Stomach (tissue), 19 donors: ENCODE measurements around the gene CBFA2T3. TPM values are rescaled to one million over a fixed set of nuclear protein-coding genes. Genes with fewer than 3 reads are reported as not detected.

Source experiments
- DNase-seq, 2 donors: peaks; one replicate each; pipeline versions ENCODE4 v3.0.0 to v3.0.0-alpha.2; 2013 to 2019
- H3K27ac ChIP-seq, 5 donors: fragments of 200-600 bp in 4 of 5; sonication (generic) in 4 of 5; one replicate each; pipeline ENCODE4 v1.5.1; 2013 to 2019; ENCODE audit warnings: mild to moderate bottlenecking in 1 of 5, moderate library complexity in 1 of 5
- H3K27me3 ChIP-seq, 3 donors: fragments of 200-600 bp; sonication (generic); one replicate each; pipeline ENCODE4 v1.5.1; 2017 to 2019; ENCODE audit warnings: mixed run types in 1 of 3
- H3K36me3 ChIP-seq, 4 donors: fragments of 200-600 bp; sonication (generic); 1 replicate in 3 of 4; 2 replicates in 1 of 4; pipeline ENCODE4 v1.5.1; 2016 to 2019
- H3K4me1 ChIP-seq, 4 donors: fragments of 200-600 bp; sonication (generic); one replicate each; pipeline ENCODE4 v1.5.1; 2016 to 2019
- H3K4me3 ChIP-seq, 4 donors: fragments of 200-600 bp; sonication (generic) in 3 of 4; one replicate each; pipeline ENCODE4 v1.5.1; 2016 to 2019; ENCODE audit warnings: mild to moderate bottlenecking in 1 of 4
- H3K9me3 ChIP-seq, 4 donors: fragments of 200-600 bp; sonication (generic); one replicate each; pipeline ENCODE4 v1.5.1; 2016 to 2019
- EP300 ChIP-seq: sonication (generic); formaldehyde crosslinking; IDR thresholded peaks from one replicate; pipeline ENCODE4 v1.6.1; 2017; ENCODE audit warnings: antibody characterized with exemption
- POLR2A ChIP-seq, 4 donors: fragments of 450-650 bp; IDR thresholded peaks; one replicate each; pipeline ENCODE4 v1.6.1; 2016; ENCODE audit warnings: antibody characterized with exemption in 4 of 4, control low read depth in 2 of 4, mild to moderate bottlenecking in 1 of 4, moderate library complexity in 1 of 4
- POLR2AphosphoS5 ChIP-seq, 3 donors: sonication (generic); formaldehyde crosslinking; IDR thresholded peaks; one replicate each; pipeline ENCODE4 v1.6.1; 2016; ENCODE audit warnings: antibody characterized with exemption in 3 of 3
- WGBS, 5 donors: extraction: QIAGEN DNeasy Blood & Tissue Kit in 3 of 5; methylation state at CpG; one replicate each; pipeline versions ENCODE4 v1.1.5 to v1.1.7; 2013 to 2018; 5-methylcytosine and 5-hydroxymethylcytosine counted together
- intact Hi-C: fragments of 100-400 bp; cut with DNase I; formaldehyde crosslinking; loops from one replicate; pipeline ENCODE4 v1.15.1; 2023; ENCODE audit warnings: low total_unique reads
- long read RNA-seq, 10 donors: transcript quantifications; one replicate each; lab custom pipeline, GENCODE V29; 2026
- polyA plus RNA-seq, 3 donors: library from polyadenylated mRNA; stranded (reverse); fragments of 200-250 nt; gene quantifications; one replicate each; pipeline ENCODE4 v1.2.3, GENCODE V29; 2013
- total RNA-seq, 5 donors: library from RNA; depleted of rRNA; stranded (reverse); fragments of >200 nt; gene quantifications; one replicate each; pipeline versions ENCODE4 v1.1.0 to v1.2.3, GENCODE V29; 2014 to 2016
- TF ChIP-seq, protein P1 (sequence below), 7 experiments: fragments of 450-650 bp in 4 of 7; fragments of 200-600 bp in 3 of 7; sonication (generic) in 3 of 7; IDR thresholded peaks; one replicate each; pipeline ENCODE4 v1.5.1; 2016 to 2019; ENCODE audit warnings: antibody characterized with exemption in 7 of 7, control low read depth in 2 of 7, mild to moderate bottlenecking in 1 of 7
- donor health status: healthy with polysubstance abuse.
- donor health status: Bipolar disorder and iron deficiency.
- donor health status: healthy.

The CBFA2T3 gene
- 10 to 100 TPM in 1 of 5 donors, 1 to 10 TPM in 2, under 1 TPM in 2; 0.58 to 57.6 (median 3.5) TPM for total RNA-seq
- 1 to 10 TPM; 1.6 to 2.8 (median 2.1) TPM for polyA plus RNA-seq
- long read RNA-seq, donor 1 = 0 reads
- long read RNA-seq, donor 2, full-length matches to known transcripts = 3 of 3 reads
- long read RNA-seq, donor 2, partial matches to known transcripts = 0 of 3 reads
- long read RNA-seq, donor 2, other reads (novel, unspliced or antisense) = 0 of 3 reads
- long read RNA-seq, donor 3 = 0 reads
- long read RNA-seq, donor 4 = 0 reads
- long read RNA-seq, donor 5 = 0 reads
- long read RNA-seq, donor 6, full-length matches to known transcripts = 2 of 2 reads
- long read RNA-seq, donor 6, partial matches to known transcripts = 0 of 2 reads
- long read RNA-seq, donor 6, other reads (novel, unspliced or antisense) = 0 of 2 reads
- long read RNA-seq, donor 7 = 0 reads
- long read RNA-seq, donor 8 = 0 reads
- long read RNA-seq, donor 9, partial matches to known transcripts = 7 of 8 reads
- long read RNA-seq, donor 9, other reads (novel, unspliced or antisense) = 0 of 8 reads
- long read RNA-seq, donor 10 = 0 reads

DNA sequence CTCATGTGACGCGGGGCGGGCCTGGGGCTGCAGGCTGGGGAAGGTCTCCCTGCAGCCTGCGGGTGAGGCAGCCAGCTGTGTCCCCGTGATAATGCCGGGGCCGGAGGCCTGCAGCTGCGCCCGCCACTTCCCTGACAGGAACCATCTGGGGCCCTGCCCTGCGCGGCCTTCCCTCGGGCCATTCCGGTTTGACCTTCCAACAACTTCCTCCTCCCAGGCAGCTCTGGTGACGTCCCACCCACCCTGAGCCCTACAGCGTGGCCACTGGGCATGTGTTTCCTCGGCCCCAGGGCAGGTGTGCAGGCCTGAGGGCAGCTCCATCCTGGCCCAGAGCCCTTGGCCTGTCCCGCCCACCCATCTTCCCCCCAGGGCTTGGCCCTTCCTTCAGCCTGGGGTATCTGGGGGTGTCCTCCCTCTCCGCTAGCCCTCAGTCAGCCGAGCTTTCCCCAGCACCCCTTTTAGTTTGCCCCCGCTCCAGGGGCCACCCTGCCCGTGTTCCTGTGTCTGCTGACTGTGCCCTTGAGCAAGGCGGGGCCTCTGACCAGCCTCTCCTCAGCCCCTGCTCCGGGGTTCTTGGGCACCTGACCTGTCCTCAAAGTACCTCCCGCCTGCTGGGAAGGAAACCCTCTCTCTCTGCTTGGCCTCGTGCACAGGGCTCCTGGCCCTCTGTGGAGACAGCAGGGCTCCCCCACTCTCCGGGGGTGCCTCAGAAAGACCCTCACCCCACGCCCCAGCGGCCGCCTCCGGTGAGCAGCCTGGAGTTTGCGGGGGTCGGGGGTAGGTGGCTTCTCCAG, at the start of gene CBFA2T3:
TSS of gene CBFA2T3 (minus strand) at position 190 of the 794 bp plus-strand sequence. CDS start 400 bp downstream, outside the sequence.
- H3K4me3 ChIP-seq = peak within 1 kb of the TSS; percentile 13 to 39 (median 24)
- TF ChIP-seq, protein P1, sequence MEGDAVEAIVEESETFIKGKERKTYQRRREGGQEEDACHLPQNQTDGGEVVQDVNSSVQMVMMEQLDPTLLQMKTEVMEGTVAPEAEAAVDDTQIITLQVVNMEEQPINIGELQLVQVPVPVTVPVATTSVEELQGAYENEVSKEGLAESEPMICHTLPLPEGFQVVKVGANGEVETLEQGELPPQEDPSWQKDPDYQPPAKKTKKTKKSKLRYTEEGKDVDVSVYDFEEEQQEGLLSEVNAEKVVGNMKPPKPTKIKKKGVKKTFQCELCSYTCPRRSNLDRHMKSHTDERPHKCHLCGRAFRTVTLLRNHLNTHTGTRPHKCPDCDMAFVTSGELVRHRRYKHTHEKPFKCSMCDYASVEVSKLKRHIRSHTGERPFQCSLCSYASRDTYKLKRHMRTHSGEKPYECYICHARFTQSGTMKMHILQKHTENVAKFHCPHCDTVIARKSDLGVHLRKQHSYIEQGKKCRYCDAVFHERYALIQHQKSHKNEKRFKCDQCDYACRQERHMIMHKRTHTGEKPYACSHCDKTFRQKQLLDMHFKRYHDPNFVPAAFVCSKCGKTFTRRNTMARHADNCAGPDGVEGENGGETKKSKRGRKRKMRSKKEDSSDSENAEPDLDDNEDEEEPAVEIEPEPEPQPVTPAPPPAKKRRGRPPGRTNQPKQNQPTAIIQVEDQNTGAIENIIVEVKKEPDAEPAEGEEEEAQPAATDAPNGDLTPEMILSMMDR (IDR thresholded peaks at IDR 0.05) = no peak
- TF ChIP-seq POLR2AphosphoS5 (IDR thresholded peaks at IDR 0.05) = peak in 2 of 3 donors; percentile 53 to 54
- H3K4me1 ChIP-seq = peaks cover 0 to 34% (median 19%) of the 10 kb centered on the region in 4 donors
- 35 to 45% (median 41%) methylated on average over 22 to 32 of the region's 32 CpGs for WGBS, 5 donors
- H3K27me3 ChIP-seq = peaks cover 0 to 79% (median 23%) of the 10 kb centered on the region in 3 donors
- peak; percentile 56 to 86 for DNase-seq
- H3K9me3 ChIP-seq = no peaks in the 10 kb centered on the region
- H3K27ac ChIP-seq = peak within 1 kb of the TSS in 4 of 5 donors; percentile 2 to 53 (median 48)
- no peaks in the 10 kb centered on the region for H3K36me3 ChIP-seq
- intact Hi-C loops = no loop called here

- DNase-seq = no peak
- Histone ChIP-seq H3K27me3 (peaks cover 0 to 44% (median 16%) of the 10 kb centered on the region in 3 donors), H3K36me3 (no peaks in the 10 kb centered on the region), H3K4me1 (no peaks in the 10 kb centered on the region), H3K27ac (no peak overlapping the region), H3K4me3 (no peak overlapping the region), H3K9me3 (peaks cover 0 to 24% (median 19%) of the 10 kb centered on the region in 4 donors)
- TF ChIP-seq, protein P1 (IDR thresholded peaks at IDR 0.05) = no peak
- no peak for TF ChIP-seq POLR2A (IDR thresholded peaks at IDR 0.05)
- TF ChIP-seq EP300 = no peak
- TF ChIP-seq POLR2AphosphoS5 (IDR thresholded peaks at IDR 0.05) = no peak
- 61 to 68% (median 66%) methylated on average over 5 of the region's 5 CpGs for WGBS, 5 donors
- intact Hi-C loops = no loop called here
Observed at GRCh38 chr16:89026121-89026612, 49.2 kb upstream of the CBFA2T3 start.

DNA sequence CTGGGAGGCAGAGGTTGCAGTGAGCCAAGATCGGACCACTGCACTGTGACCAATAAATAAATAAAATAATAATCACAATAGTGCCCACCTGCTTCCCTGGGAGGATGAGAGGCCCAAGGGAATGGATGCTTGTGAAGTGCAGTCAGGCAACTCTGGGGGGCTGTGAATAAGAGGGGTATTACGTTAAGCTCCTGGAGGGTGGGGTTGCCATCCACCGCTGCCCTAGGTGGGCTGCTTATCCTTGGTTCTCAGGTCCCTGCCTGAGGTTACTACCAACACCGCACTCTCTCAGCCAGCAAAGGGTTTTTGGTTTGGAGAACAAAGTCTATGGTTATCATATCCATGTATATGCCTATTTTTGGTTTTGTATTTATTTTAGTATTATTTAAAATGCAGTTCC, 48.6 kb upstream of the CBFA2T3 start:
- peaks cover 0 to 20% (median 16%) of the 10 kb centered on the region in 4 donors for H3K9me3 ChIP-seq
- H3K27me3 ChIP-seq = peaks cover 0 to 49% (median 16%) of the 10 kb centered on the region in 3 donors
- H3K36me3 ChIP-seq = no peaks in the 10 kb centered on the region
- intact Hi-C loops = no loop called here
- no peak for TF ChIP-seq EP300
- TF ChIP-seq, protein P1 (IDR thresholded peaks at IDR 0.05) = no peak
- 77 to 93% (median 87%) methylated on average over 4 of the region's 4 CpGs for WGBS, 5 donors
- no peaks in the 10 kb centered on the region for H3K4me1 ChIP-seq
- no peak for DNase-seq
- no peak overlapping the region for H3K27ac ChIP-seq
- no peak overlapping the region for H3K4me3 ChIP-seq

DNA sequence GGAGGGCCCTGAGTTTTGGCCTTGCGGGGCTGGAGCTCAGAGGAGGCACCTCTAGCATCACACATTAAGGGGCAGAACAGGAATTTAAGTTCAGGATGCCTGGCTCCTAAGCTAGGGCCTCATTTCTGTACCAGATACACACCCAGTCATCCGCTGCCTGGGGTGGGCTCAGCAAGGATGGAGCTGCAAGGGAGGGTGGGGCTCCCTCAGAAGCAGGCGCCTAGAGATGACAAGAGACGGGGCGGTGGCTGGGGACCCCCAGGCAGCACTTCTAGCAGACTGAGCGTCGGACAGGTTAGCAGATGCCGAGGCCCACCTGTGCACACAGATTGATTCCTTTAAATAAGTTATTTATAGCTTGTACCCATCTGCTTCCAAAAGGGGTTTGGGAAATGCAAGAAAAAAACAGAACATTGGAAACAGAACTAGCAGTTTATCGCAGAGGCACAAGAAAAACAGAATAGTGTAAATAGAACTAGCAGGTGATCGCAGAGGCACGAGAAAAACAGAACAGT, 47.6 kb upstream of the CBFA2T3 start:
- WGBS, 5 donors = 54 to 80% (median 65%) methylated on average over 10 to 11 of the region's 11 CpGs
- no peaks in the 10 kb centered on the region for H3K36me3 ChIP-seq
- H3K27ac ChIP-seq = no peak overlapping the region
- peaks cover 0 to 59% (median 21%) of the 10 kb centered on the region in 3 donors for H3K27me3 ChIP-seq
- H3K9me3 ChIP-seq = peaks cover 0 to 20% (median 16%) of the 10 kb centered on the region in 4 donors
- H3K4me3 ChIP-seq = no peak overlapping the region
- intact Hi-C loops = no loop called here
- TF ChIP-seq EP300 (no peak), POLR2A (IDR thresholded peaks at IDR 0.05) (no peak), POLR2AphosphoS5 (IDR thresholded peaks at IDR 0.05) (no peak)
- TF ChIP-seq, protein P1 (IDR thresholded peaks at IDR 0.05) = no peak
- DNase-seq = no peak
- no peaks in the 10 kb centered on the region for H3K4me1 ChIP-seq
